Bone marrow (tissue), 2 donors: ENCODE data around the gene TMEM30B.
"Not testable (repeated sequence)": the region's sequence is repeated elsewhere in the genome, so short reads cannot be mapped to it uniquely, and the experiment has no call there.

Experiments used
- DNase-seq, 2 donors: peaks; one replicate each; lab custom pipeline; 2025; lab: John Stamatoyannopoulos, UW

The TMEM30B gene, protein sequence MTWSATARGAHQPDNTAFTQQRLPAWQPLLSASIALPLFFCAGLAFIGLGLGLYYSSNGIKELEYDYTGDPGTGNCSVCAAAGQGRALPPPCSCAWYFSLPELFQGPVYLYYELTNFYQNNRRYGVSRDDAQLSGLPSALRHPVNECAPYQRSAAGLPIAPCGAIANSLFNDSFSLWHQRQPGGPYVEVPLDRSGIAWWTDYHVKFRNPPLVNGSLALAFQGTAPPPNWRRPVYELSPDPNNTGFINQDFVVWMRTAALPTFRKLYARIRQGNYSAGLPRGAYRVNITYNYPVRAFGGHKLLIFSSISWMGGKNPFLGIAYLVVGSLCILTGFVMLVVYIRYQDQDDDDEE

DNA sequence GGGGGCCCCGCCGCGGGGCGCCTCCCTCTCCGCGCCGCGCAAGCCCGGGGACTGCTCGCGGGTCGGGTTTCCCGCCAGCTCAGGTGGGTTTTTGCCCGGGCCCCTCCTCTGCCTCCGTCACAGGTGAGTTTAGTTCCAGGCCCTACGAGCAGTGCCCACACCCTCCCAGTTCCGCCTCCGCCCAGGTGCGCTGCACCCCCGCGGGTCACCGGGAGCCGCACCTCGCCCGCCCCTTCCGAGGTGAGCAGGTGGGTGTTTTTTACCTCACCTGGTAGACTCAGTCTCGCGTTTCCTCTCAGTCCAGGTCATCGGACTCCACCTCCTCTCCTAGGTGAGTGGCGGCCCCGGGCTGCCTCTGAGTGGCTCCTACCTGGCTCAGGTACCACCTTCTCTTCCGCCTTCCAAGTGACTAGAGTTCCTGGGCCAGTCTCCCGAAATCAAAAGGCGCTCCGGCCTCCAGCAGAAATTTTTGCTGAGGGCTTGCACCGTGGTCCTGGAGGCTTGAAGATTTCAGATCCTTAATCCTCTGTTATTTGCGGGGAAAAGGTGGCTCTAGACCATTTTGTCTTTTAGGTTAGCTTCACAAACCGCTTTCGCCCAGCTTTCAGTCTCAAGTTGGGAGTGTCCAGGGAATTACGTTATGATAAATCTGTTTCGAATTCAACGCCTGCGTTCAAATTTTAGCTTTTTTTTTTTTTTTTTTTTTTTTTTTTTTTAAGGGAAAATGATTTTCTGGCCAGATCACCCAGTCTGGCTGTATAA lies at the start of gene TMEM30B:
Gene TMEM30B (minus strand): TSS at position 153 of the 762 bp plus-strand sequence. CDS start 191 bp downstream, outside the sequence.
- DNase-seq: no peak

DNA sequence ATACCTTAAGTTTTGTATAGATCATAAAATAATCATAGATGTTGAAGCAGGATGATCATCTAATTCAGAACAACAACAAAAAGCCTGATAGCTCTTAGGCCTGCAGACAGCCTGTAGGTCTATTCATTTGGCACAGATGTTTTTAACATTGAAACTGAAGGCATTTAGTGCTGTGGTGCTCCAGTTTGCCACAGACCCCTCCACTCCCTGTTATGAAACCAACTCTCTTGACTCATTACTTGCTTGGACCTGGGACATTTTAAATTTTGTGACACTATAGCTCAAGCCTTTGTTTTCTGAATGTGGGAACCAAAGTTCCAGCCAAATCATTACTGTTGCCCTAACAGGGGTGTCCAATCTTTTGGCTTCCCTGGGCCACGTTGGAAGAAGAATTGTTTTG lies 49.4 kb upstream of the TMEM30B start:
- no peak for DNase-seq

DNA sequence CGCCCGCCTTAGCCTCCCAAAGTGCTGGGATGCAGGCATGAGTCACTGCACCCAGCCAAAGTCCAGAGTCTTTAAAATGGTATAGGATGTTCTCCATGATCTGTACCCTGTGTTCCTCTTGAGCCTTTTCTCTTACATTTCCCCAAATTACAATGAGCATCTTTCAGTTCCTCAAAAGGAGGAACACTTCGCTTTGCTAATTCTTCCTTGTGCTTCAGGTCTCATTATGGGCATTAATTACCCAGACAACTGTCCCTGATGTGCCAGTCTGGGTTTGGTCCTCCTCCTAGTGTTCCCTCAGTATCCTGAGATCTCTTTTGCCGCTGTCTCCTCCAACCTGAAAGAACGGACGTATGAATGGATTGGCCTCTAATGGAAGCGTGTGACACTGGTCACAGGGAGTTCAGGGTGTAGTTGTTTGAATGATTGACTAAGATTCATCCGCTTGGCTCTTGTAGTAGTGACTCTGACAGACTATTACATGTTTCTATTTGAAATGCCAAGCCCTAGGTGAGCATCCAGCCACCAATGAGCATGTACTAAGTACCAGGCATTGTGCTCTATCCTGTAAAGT lies 48.4 kb upstream of the TMEM30B start:
- DNase-seq: no peak

DNA sequence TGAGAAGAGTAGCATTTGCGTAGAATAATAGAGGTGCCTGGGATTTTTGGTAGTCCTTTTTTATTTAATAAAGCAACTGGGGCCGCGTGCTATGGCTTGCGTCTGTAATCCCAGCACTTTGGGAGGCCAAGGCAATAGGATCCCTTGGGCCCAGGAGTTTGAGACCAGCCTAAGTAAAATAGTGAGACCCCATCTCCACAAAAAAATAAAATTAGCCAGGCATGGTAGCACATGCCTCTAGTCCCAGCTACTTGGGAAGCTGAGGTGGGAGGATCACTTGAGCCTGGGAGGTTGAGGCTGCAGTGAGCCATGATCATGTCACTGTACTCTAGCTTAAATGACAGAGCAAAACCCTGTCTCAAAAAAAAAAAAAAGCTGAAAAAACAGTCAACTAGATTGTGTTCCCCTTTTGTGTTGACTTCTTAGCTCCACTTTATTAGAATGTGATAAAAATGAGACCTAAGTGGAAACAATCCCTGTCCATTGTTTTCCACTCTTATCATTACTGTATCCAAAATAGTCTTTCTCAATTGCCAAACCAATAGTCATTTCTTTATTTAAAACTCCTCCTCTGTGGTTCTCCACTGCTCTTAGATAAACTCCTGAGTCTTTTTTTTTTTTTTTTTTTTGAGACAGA lies 47.6 kb upstream of the TMEM30B start:
- peak in 1 of 2 donors; percentile 26 for DNase-seq

DNA sequence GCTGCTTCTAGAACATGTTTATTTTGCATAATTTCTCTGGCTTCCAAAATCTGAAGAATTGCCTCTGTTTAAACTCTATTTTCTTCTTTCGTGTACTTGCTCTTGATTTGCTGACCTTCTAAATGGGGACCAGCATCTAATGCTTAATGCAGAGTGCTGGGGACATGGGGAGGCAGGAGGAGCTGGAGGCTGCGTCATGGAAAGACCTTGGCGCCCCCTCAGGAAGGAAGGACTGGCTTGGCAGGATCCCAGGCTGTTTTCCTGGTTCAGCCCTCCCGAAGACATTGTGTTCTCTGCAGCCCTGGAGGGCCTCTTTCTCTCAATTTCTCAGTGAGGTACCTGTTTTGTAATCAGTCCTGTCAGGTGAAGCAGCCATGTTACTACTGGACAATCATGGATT lies 45.7 kb upstream of the TMEM30B start:
- no peak for DNase-seq

DNA sequence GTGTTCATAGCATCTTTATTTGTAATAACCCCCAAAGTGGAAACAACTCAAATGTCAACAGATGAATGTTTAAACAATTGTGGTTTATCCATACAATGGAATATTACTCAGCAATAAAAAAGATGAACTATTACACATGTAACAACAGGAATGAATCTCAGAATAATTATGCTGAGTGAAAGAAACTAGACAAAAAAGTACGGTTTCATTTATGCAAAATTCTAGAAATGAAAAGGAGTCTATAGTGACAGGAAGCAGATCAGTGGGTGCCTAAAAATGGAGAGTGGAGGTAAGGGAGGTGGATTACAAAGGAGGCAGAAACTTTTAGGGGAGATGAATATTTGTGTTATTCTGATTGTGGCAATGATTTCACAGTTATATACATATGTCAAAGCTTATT lies 45.0 kb upstream of the TMEM30B start:
- no peak for DNase-seq

DNA sequence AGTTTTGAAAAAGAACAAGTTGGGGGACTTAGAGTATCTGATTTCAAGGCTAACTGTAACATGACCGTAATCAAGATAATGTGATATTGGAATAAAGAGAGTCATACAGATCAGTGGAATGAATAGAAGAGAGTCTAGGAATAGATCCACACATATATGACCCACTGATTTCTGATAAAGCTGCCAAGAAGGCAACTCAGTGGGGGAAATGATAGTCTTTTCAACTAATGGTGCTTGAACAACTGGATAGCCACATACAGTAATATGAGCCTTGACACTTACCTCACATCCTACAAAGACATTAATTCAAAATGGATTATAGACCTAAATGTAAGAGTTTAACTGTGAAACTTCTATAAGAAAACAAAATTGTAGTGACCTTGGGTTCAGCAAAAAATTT lies 44.0 kb upstream of the TMEM30B start:
- DNase-seq: no peak

DNA sequence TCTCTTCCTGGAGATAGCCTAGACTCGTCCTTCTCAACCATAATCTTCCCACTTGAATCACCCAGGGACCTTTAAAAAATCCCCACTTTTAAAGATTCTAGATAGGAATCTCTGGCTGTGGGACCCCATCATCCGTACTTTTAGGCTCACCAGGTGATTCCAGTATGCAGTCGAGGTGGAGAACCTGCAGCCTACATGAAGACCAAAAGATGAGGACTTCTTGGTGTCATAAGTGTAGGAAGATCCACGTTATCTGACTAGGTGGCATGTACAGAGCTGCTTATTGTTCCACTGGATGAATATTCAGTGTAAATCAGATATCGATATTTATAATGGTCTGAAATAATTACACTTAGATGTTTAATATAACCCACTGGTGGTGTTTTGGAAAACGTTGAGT lies 42.8 kb upstream of the TMEM30B start:
- DNase-seq: no peak

DNA sequence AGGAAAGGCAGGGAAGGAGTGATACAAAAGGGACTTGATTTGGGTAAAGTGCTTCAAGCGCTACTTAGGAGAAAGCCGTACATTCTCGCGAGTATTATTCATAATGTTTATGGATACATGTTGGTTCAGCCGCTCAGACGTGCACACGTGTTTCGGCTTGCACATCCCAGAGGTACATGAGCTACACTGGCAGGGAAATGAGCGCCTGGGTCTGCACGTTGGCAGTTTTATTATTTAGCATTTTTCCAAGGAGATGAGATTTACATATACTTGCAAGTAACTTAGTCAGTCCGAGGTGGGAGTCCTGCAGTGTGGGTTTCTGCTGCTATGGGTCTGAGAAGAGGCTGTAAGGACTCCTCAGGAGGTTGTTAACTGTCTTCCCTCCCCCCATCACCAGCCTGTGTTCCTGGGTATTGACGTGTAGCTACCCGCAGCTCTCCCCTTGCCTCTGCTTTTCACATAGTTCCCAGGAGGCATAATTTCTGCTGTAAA lies 41.7 kb upstream of the TMEM30B start:
- DNase-seq: no peak

DNA sequence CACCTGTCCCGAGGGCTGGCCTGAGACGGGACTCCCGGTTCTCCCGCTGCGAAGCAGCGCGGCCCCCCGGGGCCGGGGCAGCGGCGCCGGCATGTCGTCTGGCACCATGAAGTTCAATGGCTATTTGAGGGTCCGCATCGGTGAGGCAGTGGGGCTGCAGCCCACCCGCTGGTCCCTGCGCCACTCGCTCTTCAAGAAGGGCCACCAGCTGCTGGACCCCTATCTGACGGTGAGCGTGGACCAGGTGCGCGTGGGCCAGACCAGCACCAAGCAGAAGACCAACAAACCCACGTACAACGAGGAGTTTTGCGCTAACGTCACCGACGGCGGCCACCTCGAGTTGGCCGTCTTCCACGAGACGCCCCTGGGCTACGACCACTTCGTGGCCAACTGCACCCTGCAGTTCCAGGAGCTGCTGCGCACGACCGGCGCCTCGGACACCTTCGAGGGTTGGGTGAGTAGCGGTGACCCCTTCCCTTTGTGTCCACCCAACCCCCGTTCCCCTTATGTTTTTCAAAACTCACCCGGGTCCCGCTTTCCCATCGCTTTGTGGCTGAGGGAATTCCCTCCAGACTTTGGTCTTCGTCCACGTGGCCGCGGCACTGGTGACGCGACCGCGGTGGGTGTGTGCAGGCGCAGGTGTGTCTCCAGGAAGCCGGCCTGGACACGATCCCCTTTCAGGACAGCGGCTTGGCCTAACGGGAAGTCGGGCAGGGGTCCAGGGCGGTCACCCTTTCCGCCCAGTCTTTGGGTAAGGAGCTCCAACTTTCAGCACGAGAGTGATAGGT lies 41.1 kb upstream of the TMEM30B start:
- DNase-seq: no peak

DNA sequence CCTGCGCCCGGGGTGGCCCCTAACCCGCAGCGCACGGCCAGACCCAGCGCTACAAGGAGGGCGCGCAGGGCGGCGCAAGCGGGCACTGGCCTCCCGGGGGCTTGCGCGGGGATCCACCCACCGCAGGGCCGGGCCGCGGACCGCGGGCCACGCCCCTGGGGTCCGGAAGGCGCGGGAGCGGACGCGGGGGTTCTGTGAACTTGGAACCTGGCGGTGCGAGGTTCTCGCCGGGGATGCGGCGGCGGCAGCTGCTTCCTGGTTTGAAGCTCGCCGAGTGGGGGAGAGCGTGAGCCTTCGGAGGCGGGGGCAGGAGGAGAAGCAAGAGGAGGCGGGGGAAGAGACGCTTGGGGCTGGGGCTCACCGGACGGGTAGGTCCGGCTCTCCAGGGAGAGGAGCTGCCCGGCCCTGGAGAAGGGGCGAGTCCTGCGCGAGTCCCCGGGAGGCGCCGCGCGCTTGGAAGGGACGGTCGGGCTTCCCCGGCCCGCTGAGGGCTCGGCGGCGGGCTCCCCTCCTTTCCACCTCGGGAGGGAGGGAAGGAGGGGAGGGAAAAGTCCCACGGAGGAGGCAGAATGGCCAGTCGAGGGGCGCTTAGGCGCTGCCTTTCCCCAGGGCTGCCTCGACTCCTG lies 40.4 kb upstream of the TMEM30B start, which contains the start of gene PRKCH:
Gene PRKCH (plus strand): TSS at position 195 of the 626 bp plus-strand sequence. CDS start 523 bp downstream, outside the sequence.
- peak; percentile 60 to 74 for DNase-seq

DNA sequence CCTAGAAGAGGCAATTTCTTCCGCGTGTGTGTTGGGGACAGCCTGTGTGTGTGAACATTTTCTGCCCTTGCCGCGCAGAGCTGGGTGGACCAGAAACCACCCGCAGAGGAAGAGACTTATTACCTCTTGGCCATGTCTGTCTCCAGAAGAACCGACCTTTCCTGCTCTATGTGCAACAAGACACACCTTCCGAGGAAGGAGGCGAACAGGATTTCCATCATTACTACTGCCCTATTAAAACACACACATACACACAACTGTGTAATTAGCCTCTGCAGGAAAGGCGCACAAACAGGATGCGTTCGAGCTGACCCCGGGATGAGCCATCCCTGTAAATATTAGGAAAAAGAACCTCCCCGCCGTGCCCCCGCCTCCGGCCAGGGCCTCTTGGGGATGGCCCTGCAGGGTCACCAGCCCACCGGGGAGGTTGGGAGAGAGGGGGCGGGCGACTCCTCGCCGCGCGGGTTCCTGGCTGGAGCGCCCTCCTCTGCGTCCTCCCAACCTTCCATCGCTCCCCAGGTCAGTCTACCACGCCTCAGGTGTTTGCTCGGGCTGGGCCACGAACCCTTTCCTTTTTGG lies 39.8 kb upstream of the TMEM30B start:
- no peak for DNase-seq

DNA sequence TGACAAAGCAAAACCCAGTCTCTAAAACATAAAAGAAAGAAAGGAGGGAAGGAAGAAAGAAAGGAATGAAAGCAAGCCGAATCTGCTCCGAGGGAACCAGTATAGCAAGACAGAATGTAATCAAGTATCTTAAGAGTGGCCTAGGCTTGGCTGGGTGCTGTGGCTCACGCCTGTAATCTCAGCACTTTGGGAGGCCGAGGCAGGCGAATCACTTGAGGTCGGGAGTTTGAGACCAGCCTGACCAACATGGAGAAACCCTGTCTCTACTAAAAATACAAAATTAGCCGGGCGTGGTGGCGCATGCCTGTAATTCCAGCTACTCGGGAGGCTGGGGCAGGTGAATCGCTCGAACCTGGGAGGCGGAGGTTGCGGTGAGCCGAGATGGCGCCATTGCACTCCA lies 39.0 kb upstream of the TMEM30B start:
- DNase-seq: not testable (repeated sequence)

DNA sequence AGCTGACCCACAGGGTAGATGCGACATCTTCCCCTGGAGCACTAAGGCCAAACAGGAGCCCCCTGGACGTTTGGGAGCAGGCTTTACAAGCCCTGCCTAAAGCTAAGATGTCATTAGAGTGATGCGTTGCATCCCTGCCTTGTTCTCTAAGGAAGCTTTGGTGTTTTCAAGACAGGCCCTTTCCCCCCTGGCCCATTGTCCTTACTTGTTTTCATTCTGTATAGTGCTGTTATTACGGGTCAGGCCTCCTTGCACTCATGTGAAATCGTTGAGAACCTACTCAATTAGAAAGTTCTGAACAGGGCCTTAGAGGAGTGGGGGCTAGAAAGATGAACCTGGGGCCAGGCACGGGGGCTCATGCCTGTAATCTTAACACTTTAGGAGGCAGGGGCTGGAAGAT lies 38.6 kb upstream of the TMEM30B start:
- no peak for DNase-seq

DNA sequence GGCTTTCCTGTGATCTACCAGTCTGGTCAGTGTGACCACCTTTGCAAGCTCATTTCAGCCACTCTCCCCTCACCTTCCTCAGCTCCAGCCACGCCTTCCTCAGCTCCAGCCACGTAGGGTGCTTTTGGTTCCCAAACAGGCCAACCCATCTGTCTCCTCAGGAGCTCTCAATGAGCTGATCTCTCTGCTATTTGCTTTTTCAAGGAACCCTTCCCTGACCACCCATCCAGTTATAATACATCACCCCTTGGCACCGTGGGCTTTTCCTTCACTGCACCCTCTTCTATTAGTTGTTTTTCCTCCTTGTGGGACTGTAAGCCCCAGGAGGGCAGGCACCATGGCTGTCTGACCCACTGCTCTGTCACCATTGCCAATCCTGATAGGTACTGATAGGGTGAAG lies 37.9 kb upstream of the TMEM30B start:
- DNase-seq: no peak

DNA sequence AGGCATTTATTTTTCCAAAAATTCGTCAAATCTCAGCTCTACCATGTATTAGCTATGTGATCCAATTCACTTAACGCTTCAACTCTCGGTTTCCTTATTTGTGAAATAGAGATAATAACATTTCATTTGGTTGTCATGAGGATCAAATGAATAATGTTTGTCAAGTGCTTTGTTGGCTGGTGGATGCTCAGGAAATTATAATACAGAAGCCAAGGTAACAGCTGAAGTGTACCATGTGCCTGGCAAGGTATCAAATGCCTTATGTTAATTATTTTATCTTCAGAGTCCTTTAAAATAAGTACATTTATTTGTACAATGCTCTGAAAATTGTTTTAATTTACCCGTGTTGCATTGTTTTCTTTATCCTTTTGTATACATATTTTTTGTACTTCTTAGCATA lies 34.2 kb upstream of the TMEM30B start:
- DNase-seq: no peak

DNA sequence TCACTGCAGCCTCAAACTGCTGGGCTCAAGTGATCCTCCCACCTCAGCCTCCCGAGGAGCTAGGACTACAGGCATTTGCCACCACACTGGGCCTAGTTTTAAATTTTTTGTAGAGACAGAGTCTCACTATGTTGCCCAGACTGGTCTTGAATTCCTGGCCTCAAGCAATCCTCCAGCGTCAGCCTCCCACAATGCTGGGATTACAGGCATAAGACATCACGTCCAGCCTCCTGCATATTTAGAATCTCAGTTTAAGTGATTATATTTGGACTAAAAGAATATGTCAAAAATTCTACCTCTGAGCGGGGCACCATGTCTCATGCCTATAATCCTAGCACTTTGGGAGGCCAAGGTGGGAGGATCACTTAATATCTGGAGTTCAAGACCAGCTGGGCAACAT lies 27.6 kb upstream of the TMEM30B start:
- DNase-seq: not testable (repeated sequence)

DNA sequence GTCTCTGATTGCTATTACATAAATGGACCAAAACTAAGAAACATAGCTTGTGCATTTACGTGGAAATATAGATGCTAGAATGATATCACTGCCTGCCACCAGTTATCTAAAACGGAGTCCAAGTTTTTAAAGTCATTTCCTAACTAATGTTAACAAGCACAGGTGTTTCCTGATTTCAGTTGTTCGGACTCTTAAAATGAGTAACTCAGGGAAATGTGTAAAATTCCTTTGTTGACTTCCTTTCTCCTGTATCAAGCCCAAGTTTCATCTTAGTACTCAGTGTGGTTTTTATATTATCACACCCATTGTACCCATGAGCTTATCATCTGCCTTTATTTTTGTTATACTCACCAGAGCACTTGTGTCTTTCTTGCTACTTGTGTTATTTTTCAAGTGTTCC lies 27.1 kb upstream of the TMEM30B start:
- DNase-seq: peak in 1 of 2 donors; percentile 57

DNA sequence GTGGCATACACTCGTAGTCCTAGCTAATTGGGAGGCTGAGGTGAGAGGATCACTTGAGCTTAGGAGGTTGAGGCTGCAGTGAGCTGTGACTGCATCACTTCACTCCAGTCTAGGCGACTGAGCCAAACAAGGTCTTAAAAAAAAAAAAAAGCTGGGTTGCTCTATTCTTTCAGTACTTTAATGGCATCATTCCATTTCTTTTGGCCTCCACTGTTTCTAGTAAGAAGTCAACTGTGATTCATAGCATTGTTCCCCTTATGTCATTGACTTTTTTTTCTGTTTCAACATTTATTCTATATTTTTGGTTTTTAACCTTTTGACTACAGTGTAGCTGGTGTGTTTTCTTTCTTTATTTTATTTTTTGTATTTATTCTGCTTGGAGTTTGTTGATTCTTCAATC lies 23.6 kb upstream of the TMEM30B start:
- DNase-seq: no peak

DNA sequence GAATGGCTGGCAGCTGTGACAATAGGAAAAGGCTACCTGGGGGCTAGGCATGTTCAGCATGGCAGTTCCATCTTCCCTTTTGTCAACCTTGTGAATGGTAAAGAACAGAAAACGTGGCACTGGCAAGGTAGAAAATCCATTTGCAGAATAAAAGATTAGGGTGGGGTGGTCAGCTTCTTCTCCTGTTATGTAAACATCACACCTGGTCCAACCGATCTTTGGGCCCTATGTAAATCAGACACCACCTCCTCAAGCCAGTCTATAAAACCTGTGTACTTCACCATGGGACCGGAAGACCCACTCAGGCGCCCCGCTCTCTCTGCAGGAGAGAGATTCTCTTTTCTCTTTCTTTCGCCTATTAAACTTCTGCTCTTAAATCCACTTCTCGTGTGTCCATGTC lies 19.6 kb upstream of the TMEM30B start:
- DNase-seq: no peak

DNA sequence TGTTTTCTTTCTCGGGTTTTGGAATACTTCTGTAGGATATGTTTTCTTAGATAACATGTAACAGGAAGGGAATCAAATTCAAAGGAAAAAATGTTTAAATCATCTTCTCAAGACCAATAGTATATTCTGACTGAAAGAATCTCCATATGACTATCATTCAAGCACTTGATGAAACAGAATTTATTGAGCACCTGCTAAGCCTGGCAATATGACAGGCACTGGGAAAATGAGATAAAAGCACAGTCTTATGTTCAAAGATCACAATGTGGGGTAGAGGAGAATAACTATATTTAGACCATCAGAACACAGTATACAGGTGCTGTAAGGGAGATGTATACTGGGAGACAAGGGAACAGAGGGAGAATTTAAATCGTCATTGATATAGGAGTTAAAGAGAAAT lies 19.1 kb upstream of the TMEM30B start:
- DNase-seq: no peak
